ENCODE data around the gene GRIN3B. TPM values are rescaled to one million over a fixed set of nuclear protein-coding genes. Genes with fewer than 3 reads are reported as not detected.

The GRIN3B gene
- total and polyA plus RNA-seq, 2 of the 4 experiments (the other 2 are of a cell fraction) = under 0.01 to 0.91 TPM

DNA sequence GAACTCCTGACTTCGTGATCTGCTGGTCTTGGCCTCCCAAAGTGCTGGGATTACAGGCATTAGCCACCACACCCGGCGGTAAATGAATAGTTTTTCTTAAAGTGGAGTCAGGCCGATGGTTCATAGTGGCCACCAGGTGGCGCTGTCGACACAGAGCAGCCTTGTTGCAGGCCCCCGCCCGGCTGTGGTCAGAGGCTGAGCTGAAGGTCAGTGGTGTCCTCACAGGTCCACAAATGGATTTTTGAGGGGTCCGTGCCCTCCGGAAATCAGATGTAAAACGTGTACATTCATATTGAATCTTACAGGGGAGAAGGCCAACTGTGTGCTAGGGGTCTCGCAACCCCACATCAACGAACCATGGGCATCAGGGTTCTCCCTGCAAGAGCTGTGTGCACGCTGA, 29.5 kb upstream of the GRIN3B start:
- Histone ChIP-seq H2BK15ac (ENCODE audit: low read depth, low read length) (no peak overlapping the region), H2AK5ac (ENCODE audit: low read depth, low read length) (no peak overlapping the region), H2BK5ac (ENCODE audit: low read depth, low read length, poor library complexity, severe bottlenecking) (no peak overlapping the region), H3K4me1 (ENCODE audit: control insufficient read depth, insufficient read depth, low read length) (no peaks in the 10 kb centered on the region), H2BK20ac (ENCODE audit: low read depth, low read length) (no peak overlapping the region), H3K9me1 (ENCODE audit: insufficient read depth, low read length) (no peaks in the 10 kb centered on the region), H3K36me3 (ENCODE audit: control insufficient read depth, insufficient read depth, low read length) (peaks cover 54% of the 10 kb centered on the region), H3K4ac (ENCODE audit: low read depth, low read length) (no peak overlapping the region), H3K9me3 (ENCODE audit: control insufficient read depth, insufficient read depth, low read length) (peaks cover 5% of the 10 kb centered on the region), H3K56ac (ENCODE audit: extremely low read depth, insufficient read depth, low read length) (no peak overlapping the region), H3K23ac (ENCODE audit: low read depth, low read length) (no peak overlapping the region), H3K27ac (ENCODE audit: insufficient read depth, low read length) (no peak overlapping the region), H3K18ac (ENCODE audit: low read depth, low read length) (no peak overlapping the region), H3K79me1 (ENCODE audit: low read depth in 1 of 2, low read length in 2 of 2) (peaks cover 20 to 36% of the 10 kb centered on the region in 2 experiments), H4K20me1 (ENCODE audit: insufficient read depth, low read length) (peaks cover 3% of the 10 kb centered on the region; the same call in 1 of the 2 replicates), H3K14ac (replicated peaks; ENCODE audit: low read depth, low read length) (no peak overlapping the region), H3K4me2 (ENCODE audit: low read depth, low read length) (no peak overlapping the region), H4K91ac (ENCODE audit: insufficient read depth, low read depth, low read length) (no peak overlapping the region), H2BK120ac (ENCODE audit: low read depth, low read length) (no peak overlapping the region), H3K4me3 (ENCODE audit: insufficient read depth, low read depth, low read length) (no peak overlapping the region), H4K5ac (ENCODE audit: low read depth, low read length) (no peak overlapping the region), H3K27me3 (ENCODE audit: control insufficient read depth, insufficient read depth, low read length) (no peaks in the 10 kb centered on the region), H3K9ac (ENCODE audit: low read depth, low read length) (no peak overlapping the region), H2AK9ac (replicated peaks; ENCODE audit: low read depth, low read length, poor library complexity) (no peak overlapping the region), H4K8ac (ENCODE audit: low read depth in 2 of 2, low read length in 2 of 2) (no peak overlapping the region), H2AFZ (replicated peaks; ENCODE audit: low read length, poor library complexity) (no peak overlapping the region)
- dilution Hi-C loops (cut with HindIII; ENCODE audit: low sequenced_read_pairs, unreplicated experiment) = no loop called here
- BruUV-seq (replicated peaks) = no TSS peak
- ATAC-seq (ENCODE audit: low read depth) (no peak), DNase-seq (no peak)
- 92% methylated on average over 7 of the region's 14 CpGs; no CpG with 5 or more reads in 1 of the 2 experiments for WGBS, 2 experiments (ENCODE audit: extremely low coverage in 2 of 2, insufficient read length in 1 of 2)
- intact Hi-C loops (cut with micrococcal nuclease) = no loop called here
- ChIA-PET CTCF (interaction anchor here (1.2 kb wide), 1 partner anchor 9 kb away, joined by 3 read pairs; no protein-coding TSS in a partner anchor), POLR2A (ENCODE audit: unreplicated experiment) (interaction anchor here (0.6 kb wide), 1 partner anchor 9 kb away, joined by 9 read pairs; no protein-coding TSS in a partner anchor)
- in situ Hi-C loops (cut with MboI; ENCODE audit: low sequenced_read_pairs) = no loop called here
- TF ChIP-seq CHD1 (IDR thresholded peaks at IDR 0.05; ENCODE audit: low read depth, low read length) (no peak), MAFK (IDR thresholded peaks at IDR 0.05; ENCODE audit: low read depth, low read length) (no peak), RAD21 (IDR thresholded peaks at IDR 0.05; ENCODE audit: low read length) (no peak), MXI1 (IDR thresholded peaks at IDR 0.05; ENCODE audit: borderline replicate concordance, low read depth, low read length) (no peak), SMC3 (IDR thresholded peaks at IDR 0.05; ENCODE audit: low read depth, low read length) (0 out of 2 replicates have a peak, but pooled peaks have one; percentile 21), BHLHE40 (IDR thresholded peaks at IDR 0.05; ENCODE audit: low read depth, low read length) (no peak), NFE2L2 (IDR thresholded peaks at IDR 0.05; ENCODE audit: low read depth, low read length) (no peak), RCOR1 (IDR thresholded peaks at IDR 0.05; ENCODE audit: insufficient replicate concordance, low read length) (no peak), POLR2A (IDR thresholded peaks at IDR 0.05; ENCODE audit: low read depth, low read length) (no peak), MAZ (IDR thresholded peaks at IDR 0.05; ENCODE audit: borderline replicate concordance, low read depth, low read length) (no peak), CEBPB (IDR thresholded peaks at IDR 0.05; ENCODE audit: low read depth, low read length) (no peak), FOS (IDR thresholded peaks at IDR 0.05; ENCODE audit: low read depth, low read length) (no peak)
- TF ChIP-seq, protein P1, sequence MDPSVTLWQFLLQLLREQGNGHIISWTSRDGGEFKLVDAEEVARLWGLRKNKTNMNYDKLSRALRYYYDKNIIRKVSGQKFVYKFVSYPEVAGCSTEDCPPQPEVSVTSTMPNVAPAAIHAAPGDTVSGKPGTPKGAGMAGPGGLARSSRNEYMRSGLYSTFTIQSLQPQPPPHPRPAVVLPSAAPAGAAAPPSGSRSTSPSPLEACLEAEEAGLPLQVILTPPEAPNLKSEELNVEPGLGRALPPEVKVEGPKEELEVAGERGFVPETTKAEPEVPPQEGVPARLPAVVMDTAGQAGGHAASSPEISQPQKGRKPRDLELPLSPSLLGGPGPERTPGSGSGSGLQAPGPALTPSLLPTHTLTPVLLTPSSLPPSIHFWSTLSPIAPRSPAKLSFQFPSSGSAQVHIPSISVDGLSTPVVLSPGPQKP (IDR thresholded peaks at IDR 0.05; ENCODE audit: borderline replicate concordance, low read depth, low read length) = no peak
- TF ChIP-seq, protein P2, sequence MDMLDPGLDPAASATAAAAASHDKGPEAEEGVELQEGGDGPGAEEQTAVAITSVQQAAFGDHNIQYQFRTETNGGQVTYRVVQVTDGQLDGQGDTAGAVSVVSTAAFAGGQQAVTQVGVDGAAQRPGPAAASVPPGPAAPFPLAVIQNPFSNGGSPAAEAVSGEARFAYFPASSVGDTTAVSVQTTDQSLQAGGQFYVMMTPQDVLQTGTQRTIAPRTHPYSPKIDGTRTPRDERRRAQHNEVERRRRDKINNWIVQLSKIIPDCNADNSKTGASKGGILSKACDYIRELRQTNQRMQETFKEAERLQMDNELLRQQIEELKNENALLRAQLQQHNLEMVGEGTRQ (IDR thresholded peaks at IDR 0.05; ENCODE audit: low read depth, low read length) = no peak
- TF ChIP-seq, protein P3, sequence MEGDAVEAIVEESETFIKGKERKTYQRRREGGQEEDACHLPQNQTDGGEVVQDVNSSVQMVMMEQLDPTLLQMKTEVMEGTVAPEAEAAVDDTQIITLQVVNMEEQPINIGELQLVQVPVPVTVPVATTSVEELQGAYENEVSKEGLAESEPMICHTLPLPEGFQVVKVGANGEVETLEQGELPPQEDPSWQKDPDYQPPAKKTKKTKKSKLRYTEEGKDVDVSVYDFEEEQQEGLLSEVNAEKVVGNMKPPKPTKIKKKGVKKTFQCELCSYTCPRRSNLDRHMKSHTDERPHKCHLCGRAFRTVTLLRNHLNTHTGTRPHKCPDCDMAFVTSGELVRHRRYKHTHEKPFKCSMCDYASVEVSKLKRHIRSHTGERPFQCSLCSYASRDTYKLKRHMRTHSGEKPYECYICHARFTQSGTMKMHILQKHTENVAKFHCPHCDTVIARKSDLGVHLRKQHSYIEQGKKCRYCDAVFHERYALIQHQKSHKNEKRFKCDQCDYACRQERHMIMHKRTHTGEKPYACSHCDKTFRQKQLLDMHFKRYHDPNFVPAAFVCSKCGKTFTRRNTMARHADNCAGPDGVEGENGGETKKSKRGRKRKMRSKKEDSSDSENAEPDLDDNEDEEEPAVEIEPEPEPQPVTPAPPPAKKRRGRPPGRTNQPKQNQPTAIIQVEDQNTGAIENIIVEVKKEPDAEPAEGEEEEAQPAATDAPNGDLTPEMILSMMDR (conservative IDR thresholded peaks at IDR 0.05; ENCODE audit: low read depth, low read length) = peak; percentile 45

Data from IMR-90 (cell line).